H1 (cell line): ENCODE data around the gene MUC4. TPM values are rescaled to one million over a fixed set of nuclear protein-coding genes. Genes with fewer than 3 reads are reported as not detected.

Experiments used
- BRCA1 ChIP-seq: IDR thresholded peaks from 2 replicates; pipeline ENCODE4 v1.6.1; 2012; ENCODE audit warnings: low read depth, low read length, improper control_type of control experiment
- CHD1 ChIP-seq: IDR thresholded peaks from 2 replicates; pipeline ENCODE4 v1.6.1; 2012; ENCODE audit warnings: low read depth, low read length, improper control_type of control experiment
- CHD7 ChIP-seq: fragments of 300-600 bp; sonication (generic); IDR thresholded peaks from 2 replicates; pipeline ENCODE4 v1.7.1; 2012; ENCODE audit warnings: low read length, moderate library complexity, mild to moderate bottlenecking, inconsistent platforms; ENCODE audit not compliant: insufficient replicate concordance
- FOSL1 ChIP-seq: IDR thresholded peaks from 2 replicates; pipeline ENCODE4 v1.6.1; 2011; ENCODE audit warnings: mild to moderate bottlenecking, low read depth, low read length, moderate library complexity; ENCODE audit not compliant: insufficient read depth
- GTF2F1 ChIP-seq: IDR thresholded peaks from 2 replicates; pipeline ENCODE4 v1.6.1; 2012; ENCODE audit warnings: low read depth, low read length, improper control_type of control experiment, borderline replicate concordance
- KDM4A ChIP-seq: IDR thresholded peaks from one replicate; pipeline ENCODE4 v1.7.1; 2012; ENCODE audit warnings: low read depth, mild to moderate bottlenecking, moderate library complexity, low read length, inconsistent platforms; ENCODE audit not compliant: severe bottlenecking
- MAX ChIP-seq: IDR thresholded peaks from 2 replicates; pipeline ENCODE4 v1.6.1; 2012; ENCODE audit warnings: inconsistent platforms
- NRF1 ChIP-seq: IDR thresholded peaks from 2 replicates; pipeline ENCODE4 v1.6.1; 2011; ENCODE audit warnings: mild to moderate bottlenecking, low read depth, low read length, improper control_type of control experiment
- RXRA ChIP-seq: IDR thresholded peaks from 2 replicates; pipeline ENCODE4 v1.6.1; 2011; ENCODE audit warnings: low read depth, mild to moderate bottlenecking, low read length, moderate library complexity; ENCODE audit not compliant: insufficient read depth
- SP1 ChIP-seq: IDR thresholded peaks from 2 replicates; pipeline ENCODE4 v1.6.1; 2011; ENCODE audit warnings: low read depth, low read length
- SP4 ChIP-seq: IDR thresholded peaks from 2 replicates; pipeline ENCODE4 v1.6.1; 2012; ENCODE audit warnings: low read length, inconsistent platforms
- SRF ChIP-seq: IDR thresholded peaks from 2 replicates; pipeline ENCODE4 v1.6.1; 2011; ENCODE audit warnings: mild to moderate bottlenecking, low read depth, low read length, moderate library complexity
- YY1 ChIP-seq: IDR thresholded peaks from 2 replicates; pipeline ENCODE4 v1.6.1; 2011; ENCODE audit warnings: low read depth, mild to moderate bottlenecking, low read length
- polyA plus RNA-seq, 7 experiments: library from polyadenylated mRNA; depleted of rRNA in 3 of 7; stranded (reverse) in 5 of 7; unstranded in 2 of 7; fragments of >200 nt in 5 of 7; fragments of 200-250 nt in 2 of 7; gene quantifications; 1 replicate in 5 of 7; 2 replicates in 1 of 7; 4 replicates in 1 of 7; pipeline versions ENCODE4 v1.2.1 to v1.2.3, GENCODE V29; 2011 to 2013; ENCODE audit warnings: missing spikeins in 2 of 7, mixed read lengths in 2 of 7
- total RNA-seq: library from RNA; stranded (reverse); fragmentation: NEBNext Ultra II Directional; extraction: Animal tissue kit (Norgen Biotek cat#: 25700); gene quantifications from 2 replicates; pipeline ENCODE4 v1.2.1, GENCODE V29; 2021

Gene MUC4
- total and polyA plus RNA-seq, 2 of the 8 experiments (the other 6 are each of a cell fraction or from before 2014, with no cell fraction given) = 0.89 to 2.0 TPM

- TF ChIP-seq CHD7 (no peak), CHD1 (no peak), GTF2F1 (no peak), MAX (no peak), SP1 (no peak), FOSL1 (no peak), RXRA (no peak), BRCA1 (no peak), SRF (no peak), YY1 (no peak), SP4 (no peak), NRF1 (no peak), KDM4A (no peak)
Observed at GRCh38 chr3:195769551-195769950, 42.2 kb downstream of the MUC4 start (continued).
